Inflammatory macrophage treated with lipopolysaccharide for 4 hours (primary cell): ENCODE data around the gene GPR160.
"Not testable (repeated sequence)": the region's sequence is repeated elsewhere in the genome, so short reads cannot be mapped to it uniquely, and the experiment has no call there.

Source experiments
- DNase-seq: peaks from one replicate; pipeline ENCODE4 v3.0.0-alpha.2; 2020

Gene GPR160

GRCh38 chr3:170037463-170038433 lies at the start of gene GPR160:
Gene GPR160, plus strand, starts transcription at chr3:170037995. Its CDS starts 45,978 bp downstream, at chr3:170083973.
- DNase-seq = peak; percentile 82

- DNase-seq = no peak
Measured at GRCh38 chr3:169990431-169990830, 47.4 kb upstream of the GPR160 start.

- no peak for DNase-seq
Measured at GRCh38 chr3:169992156-169992555, 45.6 kb upstream of the GPR160 start.

- no peak for DNase-seq
Measured at GRCh38 chr3:169992781-169993180, 45.0 kb upstream of the GPR160 start.

- no peak for DNase-seq
Measured at GRCh38 chr3:169993761-169994160, 44.0 kb upstream of the GPR160 start.

- DNase-seq = no peak
Measured at GRCh38 chr3:169996063-169996462, 41.7 kb upstream of the GPR160 start.

- peak; percentile 71 for DNase-seq
Measured at GRCh38 chr3:169998668-169999131, 39.1 kb upstream of the GPR160 start.

GRCh38 chr3:169999433-169999832 lies 38.4 kb upstream of the GPR160 start:
- DNase-seq = no peak

GRCh38 chr3:170000051-170000450 lies 37.7 kb upstream of the GPR160 start:
- DNase-seq = no peak

- DNase-seq = no peak
Measured at GRCh38 chr3:170002231-170002630, 35.6 kb upstream of the GPR160 start.

GRCh38 chr3:170002879-170003278 lies 34.9 kb upstream of the GPR160 start:
- peak; percentile 41 for DNase-seq

- no peak for DNase-seq
Measured at GRCh38 chr3:170003881-170004356, 33.9 kb upstream of the GPR160 start.

- DNase-seq = peak; percentile 85
Measured at GRCh38 chr3:170007031-170007663, 30.6 kb upstream of the GPR160 start.

- DNase-seq = no peak
Measured at GRCh38 chr3:170010498-170010897, 27.3 kb upstream of the GPR160 start.

GRCh38 chr3:170012683-170013400 lies 25.0 kb upstream of the GPR160 start:
- no peak for DNase-seq

GRCh38 chr3:170016057-170016456 lies 21.7 kb upstream of the GPR160 start:
- DNase-seq = no peak

GRCh38 chr3:170019306-170019705 lies 18.5 kb upstream of the GPR160 start:
- not testable (repeated sequence) for DNase-seq

GRCh38 chr3:170021083-170021482 lies 16.7 kb upstream of the GPR160 start:
- DNase-seq = no peak

GRCh38 chr3:170022336-170022735 lies 15.5 kb upstream of the GPR160 start:
- no peak for DNase-seq

GRCh38 chr3:170023165-170023564 lies 14.6 kb upstream of the GPR160 start:
- DNase-seq = no peak

GRCh38 chr3:170024581-170024980 lies 13.2 kb upstream of the GPR160 start:
- no peak for DNase-seq

- no peak for DNase-seq
Measured at GRCh38 chr3:170027233-170028102, 10.3 kb upstream of the GPR160 start.
